IPS-18a (cell line): Measurements from ENCODE around the gene LAMB4.

Source experiments
- H3K27ac ChIP-seq: one replicate; pipeline ENCODE4 v1.5.1; 2013; ENCODE audit warnings: low read length
- H3K27me3 ChIP-seq: one replicate; pipeline ENCODE4 v1.6.1; 2013; ENCODE audit warnings: mild to moderate bottlenecking, low read length; ENCODE audit not compliant: control insufficient read depth, insufficient read depth
- H3K36me3 ChIP-seq: one replicate; pipeline ENCODE4 v1.6.1; 2013; ENCODE audit warnings: low read depth, low read length; ENCODE audit not compliant: control insufficient read depth
- H3K4me1 ChIP-seq: one replicate; pipeline ENCODE4 v1.6.1; 2013; ENCODE audit warnings: low read depth, low read length; ENCODE audit not compliant: control insufficient read depth
- H3K4me3 ChIP-seq: one replicate; pipeline ENCODE4 v1.5.1; 2013; ENCODE audit warnings: low read length
- H3K9ac ChIP-seq: one replicate; pipeline ENCODE4 v1.6.1; 2013; ENCODE audit warnings: mild to moderate bottlenecking, low read length, moderate library complexity
- H3K9me3 ChIP-seq: one replicate; pipeline ENCODE4 v1.6.1; 2013; ENCODE audit warnings: low read depth, low read length; ENCODE audit not compliant: control insufficient read depth

The LAMB4 gene

DNA sequence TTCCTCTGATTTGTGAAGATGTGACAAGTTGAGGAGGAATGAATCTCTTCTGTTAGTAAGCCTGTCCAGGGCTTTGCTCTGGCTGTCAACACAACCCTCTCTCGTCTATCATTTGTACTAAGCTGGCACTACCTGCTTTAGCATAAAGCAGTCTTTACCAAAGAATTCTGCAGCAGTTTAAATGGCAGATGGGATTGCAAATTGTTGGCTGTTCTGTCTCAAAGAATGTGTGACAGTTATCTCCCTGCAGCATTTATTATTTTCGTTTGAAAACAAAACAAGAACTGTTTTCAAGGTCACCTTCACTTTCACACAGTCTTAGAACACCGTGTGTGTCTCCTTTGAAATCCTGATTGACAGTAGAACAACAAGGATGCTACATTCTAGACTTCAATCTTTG is 122.4 kb downstream of the LAMB4 start:
- no peak overlapping the region for H3K27ac ChIP-seq
- peaks cover 8% of the 10 kb centered on the region for H3K4me1 ChIP-seq
- peaks cover 53% of the 10 kb centered on the region for H3K27me3 ChIP-seq
- no peak overlapping the region for H3K4me3 ChIP-seq
- no peak overlapping the region for H3K9ac ChIP-seq
- H3K9me3 ChIP-seq, result no peaks in the 10 kb centered on the region
- no peaks in the 10 kb centered on the region for H3K36me3 ChIP-seq

DNA sequence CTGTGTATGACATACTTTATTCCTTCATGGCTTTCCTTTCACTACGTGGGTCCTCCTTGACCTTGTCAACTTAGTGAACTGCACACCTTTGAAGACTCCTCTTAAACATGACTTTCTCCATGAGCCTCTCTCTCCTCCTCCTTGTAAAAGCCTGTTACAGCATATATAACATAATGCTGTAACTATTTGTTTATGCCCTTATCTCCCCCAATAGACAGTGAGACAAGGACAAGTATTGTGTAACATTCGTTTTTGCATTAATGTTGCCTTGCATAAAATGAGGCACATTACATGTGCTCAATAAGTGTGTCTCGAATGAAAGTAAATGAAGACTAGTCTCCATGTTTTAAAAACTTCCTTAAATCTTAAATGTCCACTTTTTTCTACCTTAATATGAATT is 122.9 kb downstream of the LAMB4 start:
- no peak overlapping the region for H3K9ac ChIP-seq
- peaks cover 58% of the 10 kb centered on the region for H3K27me3 ChIP-seq
- no peak overlapping the region for H3K4me3 ChIP-seq
- no peaks in the 10 kb centered on the region for H3K9me3 ChIP-seq
- H3K27ac ChIP-seq, result no peak overlapping the region
- no peaks in the 10 kb centered on the region for H3K36me3 ChIP-seq
- H3K4me1 ChIP-seq, result peaks cover 8% of the 10 kb centered on the region

DNA sequence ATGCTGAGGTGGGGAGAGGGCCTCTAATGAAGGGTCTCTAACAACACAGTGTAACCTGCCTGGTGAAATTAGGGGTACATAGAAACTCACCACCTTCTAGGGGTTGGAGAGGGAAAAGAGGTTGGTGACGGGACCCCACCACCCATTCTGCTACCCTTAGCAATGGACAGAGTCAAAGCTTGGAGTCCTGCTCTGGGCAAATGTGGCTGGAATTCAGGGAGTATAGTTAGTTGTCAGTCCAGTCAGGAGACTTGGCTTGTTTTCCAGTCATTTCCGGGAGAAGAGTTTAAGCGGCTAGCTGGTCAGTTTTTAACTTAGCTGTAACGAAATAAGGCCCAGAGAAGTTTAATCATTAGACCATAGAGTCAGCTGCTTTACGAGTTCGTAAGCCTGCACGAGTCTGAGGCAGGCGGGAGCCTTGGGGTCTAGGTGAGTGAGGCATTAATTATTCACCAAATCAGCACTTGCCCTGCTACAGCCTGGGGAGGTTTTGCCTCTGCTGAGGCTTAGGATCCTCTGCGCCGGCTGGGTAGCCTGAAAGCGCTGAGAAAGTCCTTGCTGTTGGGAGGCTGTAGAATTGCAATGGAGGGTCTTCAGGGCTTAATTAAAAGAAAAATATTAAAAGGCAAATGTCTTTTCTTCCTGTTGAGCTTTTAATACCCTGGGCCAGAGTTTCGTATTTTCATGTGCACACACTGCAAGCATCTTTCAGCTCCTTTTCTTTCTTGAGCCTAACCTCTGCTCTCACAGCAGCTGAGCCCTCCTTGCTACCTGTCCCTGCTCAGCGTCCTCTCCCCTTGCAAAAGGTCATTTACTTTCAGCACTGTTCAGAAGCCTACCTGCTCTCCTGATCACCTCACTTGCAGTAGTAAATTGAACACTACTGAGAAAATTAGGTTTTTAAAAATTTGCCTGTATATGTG is 125.7 kb downstream of the LAMB4 start:
- no peaks in the 10 kb centered on the region for H3K36me3 ChIP-seq
- no peaks in the 10 kb centered on the region for H3K9me3 ChIP-seq
- peak overlapping the region; percentile 59 for H3K4me3 ChIP-seq
- H3K9ac ChIP-seq, result no peak overlapping the region
- H3K27ac ChIP-seq, result no peak overlapping the region
- peaks cover 12% of the 10 kb centered on the region for H3K4me1 ChIP-seq
- peaks cover 85% of the 10 kb centered on the region for H3K27me3 ChIP-seq

DNA sequence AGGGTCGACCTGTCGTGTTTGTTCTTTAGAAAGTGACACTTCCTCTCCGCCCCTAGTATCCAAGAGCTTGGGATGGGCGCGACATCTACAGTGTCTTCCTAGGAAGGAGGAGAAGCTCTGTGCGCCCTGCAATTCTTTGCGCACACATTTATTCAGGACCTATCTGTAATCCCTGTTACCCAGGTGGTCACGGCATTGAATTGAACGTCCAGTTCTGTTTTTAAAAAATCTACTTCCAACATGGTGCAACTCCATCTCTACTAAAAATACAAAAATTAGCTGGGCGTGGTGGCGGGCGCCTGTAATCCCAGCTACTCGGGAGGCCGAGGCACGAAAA is 126.6 kb downstream of the LAMB4 start:
- peak overlapping the region; percentile 59 for H3K4me3 ChIP-seq
- peaks cover 12% of the 10 kb centered on the region for H3K4me1 ChIP-seq
- H3K9me3 ChIP-seq, result no peaks in the 10 kb centered on the region
- H3K27ac ChIP-seq, result no peak overlapping the region
- no peaks in the 10 kb centered on the region for H3K36me3 ChIP-seq
- peaks cover 85% of the 10 kb centered on the region for H3K27me3 ChIP-seq
- H3K9ac ChIP-seq, result no peak overlapping the region

DNA sequence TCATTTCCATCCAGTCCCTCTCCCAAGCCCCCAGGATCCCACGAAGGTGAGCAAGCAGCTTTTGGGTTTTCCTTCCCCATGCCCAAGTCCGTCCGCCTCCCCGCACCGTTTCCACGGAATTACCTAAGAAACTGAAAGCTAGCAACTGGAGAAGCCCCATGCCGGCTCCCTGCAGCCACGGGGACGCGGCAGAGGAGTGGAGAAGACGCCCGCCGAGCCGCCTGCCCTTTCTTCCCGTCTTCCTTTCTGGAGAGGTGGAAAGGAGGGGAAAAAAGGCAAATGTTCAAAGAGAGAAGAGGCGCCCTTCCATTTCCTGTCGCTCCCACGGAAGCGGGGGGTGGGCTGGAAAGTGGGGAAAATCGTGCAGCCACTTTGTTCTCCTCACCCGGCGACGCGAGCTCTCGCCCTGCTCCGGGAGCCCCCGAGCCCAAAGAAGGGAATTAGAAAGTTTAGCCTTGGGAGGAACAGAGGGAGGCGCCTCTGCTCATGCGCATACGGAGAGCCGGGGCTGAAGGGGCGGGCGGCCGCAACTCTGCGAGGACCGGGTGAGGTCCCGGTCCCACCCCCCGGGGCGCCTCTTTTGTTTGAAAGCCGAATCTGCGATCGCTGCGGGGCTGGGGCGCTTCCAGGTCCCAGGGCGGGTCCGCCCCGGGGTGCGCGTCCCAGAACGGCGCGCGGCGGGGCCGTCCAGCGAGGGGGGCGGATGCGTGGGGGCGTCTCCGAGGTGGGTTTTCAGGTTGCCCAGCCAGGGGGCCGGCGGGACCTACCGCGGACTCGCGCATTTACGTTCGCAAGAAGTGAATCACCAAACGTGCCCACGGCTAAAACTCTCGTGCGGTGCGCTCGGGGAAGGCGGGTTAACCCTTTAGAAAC is 127.2 kb downstream of the LAMB4 start, which contains the start of gene LAMB1:
Gene LAMB1, minus strand, starts transcription at position 436 of the 873 bp plus-strand sequence. Its CDS starts 276 bp downstream, at position 160.
- H3K27ac ChIP-seq, result no peak within 1 kb of the TSS
- peak within 1 kb of the TSS; percentile 70 for H3K9ac ChIP-seq
- H3K9me3 ChIP-seq, result no peaks in the 10 kb centered on the region
- no peaks in the 10 kb centered on the region for H3K36me3 ChIP-seq
- peaks cover 84% of the 10 kb centered on the region for H3K27me3 ChIP-seq
- peaks cover 12% of the 10 kb centered on the region for H3K4me1 ChIP-seq
- H3K4me3 ChIP-seq, result peak within 1 kb of the TSS; percentile 59

DNA sequence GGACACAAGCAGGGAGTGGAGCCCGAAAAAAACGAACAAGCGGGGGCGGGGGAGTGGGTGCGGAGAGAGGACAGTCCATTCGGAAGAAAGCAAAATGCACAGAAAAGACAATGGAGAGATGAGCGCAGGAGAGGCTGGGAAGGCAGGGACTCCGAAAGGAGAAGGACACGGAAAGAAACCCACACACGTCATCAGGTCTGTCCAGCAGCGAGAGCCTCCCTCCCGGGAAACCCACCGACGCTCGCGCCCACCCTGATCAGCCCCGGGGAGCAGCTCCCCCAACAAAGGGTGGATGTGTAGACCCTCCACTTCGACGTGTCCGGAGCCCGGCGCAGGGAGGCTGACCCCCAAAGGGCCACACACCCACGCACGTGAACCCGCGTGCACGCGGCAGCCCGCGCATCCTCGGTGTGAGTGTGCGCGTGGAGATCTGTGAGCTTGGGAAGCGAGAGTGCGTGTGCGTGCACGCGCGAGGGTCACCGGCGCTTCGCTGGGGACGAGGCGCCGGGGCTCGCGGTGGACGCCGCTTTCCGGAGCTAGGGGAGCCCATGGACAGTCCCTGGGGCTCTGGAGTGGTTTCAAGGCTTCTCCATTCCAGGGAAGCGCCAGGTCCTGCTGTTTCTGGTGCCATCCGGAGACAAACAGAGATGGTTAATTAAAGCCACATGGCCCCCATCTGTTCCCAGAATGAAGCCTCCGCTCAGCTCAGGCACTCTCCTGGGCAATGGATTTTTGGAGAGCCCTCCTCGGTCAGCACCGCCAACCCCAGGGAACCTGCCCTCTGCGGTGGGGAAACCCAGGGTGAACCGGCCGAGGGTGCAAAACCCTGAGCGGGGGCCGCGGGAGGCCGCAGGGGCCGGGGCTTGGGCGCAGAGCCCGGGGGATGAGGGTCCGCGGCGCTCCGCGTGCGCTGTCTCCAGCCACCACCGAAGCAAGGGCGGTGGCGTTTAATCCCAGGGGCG is 128.1 kb downstream of the LAMB4 start:
- Histone ChIP-seq H3K27me3 (peaks cover 75% of the 10 kb centered on the region), H3K9ac (peak overlapping the region; percentile 70), H3K4me1 (peaks cover 12% of the 10 kb centered on the region), H3K9me3 (no peaks in the 10 kb centered on the region), H3K4me3 (peak overlapping the region; percentile 59), H3K27ac (no peak overlapping the region), H3K36me3 (no peaks in the 10 kb centered on the region)

DNA sequence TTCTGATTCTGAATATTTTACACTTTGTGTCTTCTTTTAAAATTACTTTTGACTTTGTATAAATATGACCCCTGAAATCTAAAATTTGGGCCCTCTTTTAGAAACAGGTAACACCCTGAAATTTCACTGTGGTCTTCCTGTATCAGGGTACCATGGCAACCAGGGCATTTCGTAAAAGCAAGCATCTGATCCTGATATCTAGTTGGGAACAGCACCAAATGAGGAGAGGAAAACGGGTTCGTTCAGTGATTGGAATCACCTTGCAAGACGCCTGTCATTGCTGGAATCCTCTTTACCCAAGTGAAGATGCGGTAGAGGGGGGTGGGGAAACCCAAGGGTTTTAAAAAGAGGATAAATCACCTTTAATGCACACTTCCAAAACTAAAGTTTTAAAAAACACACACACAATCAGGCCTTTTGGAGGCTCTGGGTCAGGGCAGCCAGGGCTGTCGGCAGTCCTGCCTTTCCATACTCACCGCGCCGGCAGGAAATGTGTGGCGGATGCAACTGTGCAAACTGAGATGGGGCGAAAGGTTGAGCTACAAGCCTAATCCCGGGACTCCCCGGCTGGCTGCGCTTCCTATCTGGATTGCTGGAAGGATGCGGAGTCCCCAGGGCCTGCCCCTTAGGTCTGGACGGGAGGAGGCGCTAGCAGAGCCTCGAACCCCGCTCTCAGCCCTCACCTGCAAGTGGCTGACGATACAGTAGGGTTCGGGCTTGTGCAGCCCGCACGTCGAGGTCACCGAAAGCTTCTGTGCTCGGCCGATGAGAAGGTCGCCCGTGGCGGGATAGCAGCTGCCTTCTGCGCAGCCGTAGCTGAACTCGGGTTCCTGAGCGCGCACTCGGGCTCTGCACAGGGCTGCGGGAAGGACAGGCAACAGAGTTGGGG is 129.0 kb downstream of the LAMB4 start:
- Histone ChIP-seq H3K9ac (peak overlapping the region; percentile 70), H3K4me1 (peaks cover 12% of the 10 kb centered on the region), H3K9me3 (no peaks in the 10 kb centered on the region), H3K4me3 (peak overlapping the region; percentile 59), H3K27me3 (peaks cover 66% of the 10 kb centered on the region), H3K36me3 (no peaks in the 10 kb centered on the region), H3K27ac (no peak overlapping the region)

DNA sequence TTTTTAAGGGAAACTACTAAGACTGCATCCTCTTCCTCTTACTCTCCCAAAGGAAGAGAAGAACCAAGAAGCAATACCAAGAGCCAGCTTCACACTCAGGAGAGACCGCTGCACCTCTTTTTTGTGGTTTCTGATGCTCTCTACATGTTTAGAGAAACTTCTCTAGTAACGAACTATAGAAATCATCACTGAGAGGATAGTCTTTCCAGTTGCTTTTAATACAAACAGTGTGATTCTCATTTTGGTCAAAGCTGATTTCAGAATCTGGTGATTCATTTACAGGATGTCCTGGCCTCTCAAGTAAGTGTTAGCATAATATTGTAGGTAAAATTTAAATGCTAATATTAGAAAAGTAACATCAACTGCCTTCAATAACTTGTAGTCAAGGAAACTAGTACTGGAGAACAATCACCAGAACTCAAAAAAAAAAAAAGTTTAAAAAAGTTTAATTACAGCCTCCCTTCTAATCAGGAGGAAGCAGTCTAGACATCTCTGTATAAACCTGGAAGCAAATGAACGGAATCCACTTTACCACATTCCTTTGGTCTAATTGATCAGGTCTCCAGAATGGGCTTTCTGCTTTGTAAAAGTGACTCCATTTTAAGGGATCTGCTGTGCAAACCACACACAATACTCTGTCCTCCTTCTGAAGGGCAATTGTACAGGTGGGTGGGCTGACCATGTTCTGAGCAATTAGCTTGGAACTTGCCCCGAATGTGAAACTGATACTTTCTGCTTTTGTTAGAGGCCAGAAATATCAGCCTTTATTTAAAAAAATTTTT is 130.2 kb downstream of the LAMB4 start:
- Histone ChIP-seq H3K36me3 (no peaks in the 10 kb centered on the region), H3K4me1 (peaks cover 23% of the 10 kb centered on the region), H3K27me3 (peaks cover 54% of the 10 kb centered on the region), H3K27ac (no peak overlapping the region), H3K9ac (no peak overlapping the region), H3K9me3 (no peaks in the 10 kb centered on the region), H3K4me3 (no peak overlapping the region)

DNA sequence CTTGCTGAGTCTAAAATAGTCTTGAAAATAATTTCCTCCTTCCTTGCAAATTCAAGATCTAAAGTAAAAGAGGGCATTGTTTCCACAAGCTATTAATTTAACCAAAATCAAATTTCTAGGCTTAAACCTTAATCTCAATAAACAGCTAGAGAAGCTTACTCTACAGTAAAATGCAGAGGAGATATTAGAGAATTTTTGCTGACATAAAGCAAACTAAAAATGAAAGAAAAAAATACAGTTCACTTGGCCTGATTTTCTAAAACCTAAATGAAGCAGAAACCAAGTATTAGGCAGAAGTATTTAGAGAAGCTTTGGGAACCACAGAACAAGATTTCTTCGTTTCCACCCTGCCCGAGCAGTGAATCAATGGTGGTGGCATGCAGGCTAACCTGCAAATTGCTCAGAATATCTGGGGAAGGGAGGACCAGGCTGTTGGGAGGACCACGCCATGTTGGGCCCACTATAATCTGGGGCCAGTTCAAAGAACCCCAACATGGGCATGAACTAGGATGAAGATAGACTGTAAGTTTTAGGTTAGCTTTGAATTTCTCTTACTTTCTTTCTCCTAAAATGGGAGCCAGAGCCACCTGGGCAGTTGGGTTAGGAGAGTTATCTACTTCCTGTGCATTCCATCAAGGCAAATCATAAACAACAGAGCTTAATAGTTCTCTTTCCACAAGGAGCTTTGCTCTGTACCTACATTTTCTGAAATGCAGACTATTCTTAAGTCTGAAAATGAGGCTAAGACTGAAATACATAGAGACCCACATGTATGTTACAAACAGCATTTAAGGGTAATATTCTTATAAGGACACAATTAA is 131.3 kb downstream of the LAMB4 start:
- Histone ChIP-seq H3K36me3 (no peaks in the 10 kb centered on the region), H3K4me3 (no peak overlapping the region), H3K9ac (no peak overlapping the region), H3K27me3 (peaks cover 43% of the 10 kb centered on the region), H3K9me3 (no peaks in the 10 kb centered on the region), H3K4me1 (peaks cover 18% of the 10 kb centered on the region), H3K27ac (no peak overlapping the region)
